K562 (cell line): ENCODE results near the gene SYVN1. TPM values are rescaled to one million over a fixed set of nuclear protein-coding genes. Genes with fewer than 3 reads are reported as not detected.

Source experiments
- BHLHE40 ChIP-seq: IDR thresholded peaks from 2 replicates; pipeline ENCODE4 v1.6.1; 2011; ENCODE audit warnings: low read length, improper control_type of control experiment
- HDAC2 ChIP-seq: fragments of 450-650 bp; IDR thresholded peaks from 2 replicates; pipeline ENCODE4 v1.6.1; 2016; ENCODE audit warnings: mild to moderate bottlenecking
- JUN ChIP-seq, 2 experiments: sonication (generic) in 1 of 2; formaldehyde crosslinking in 1 of 2; IDR thresholded peaks; 2 replicates each; pipeline versions ENCODE4 v1.6.1 to v1.8.0; 2012 to 2022; ENCODE audit warnings: borderline replicate concordance in 2 of 2, mild to moderate bottlenecking in 2 of 2, improper control_type of control experiment in 1 of 2, low read depth in 1 of 2, low read length in 1 of 2, missing genetic modification reagents in 1 of 2
- MGA ChIP-seq: fragments of 450-650 bp; IDR thresholded peaks from 2 replicates; pipeline ENCODE4 v1.6.1; 2016; ENCODE audit warnings: mild to moderate bottlenecking, moderate library complexity
- RUNX1 ChIP-seq: sonication (generic); IDR thresholded peaks from 2 replicates; pipeline ENCODE4 v1.6.1; 2016; ENCODE audit warnings: antibody characterized with exemption, low read depth
- TAF1 ChIP-seq: IDR thresholded peaks from 2 replicates; pipeline ENCODE4 v1.6.1; 2011; ENCODE audit warnings: mild to moderate bottlenecking, low read length, moderate library complexity; ENCODE audit not compliant: insufficient read depth, control insufficient read depth, severe bottlenecking; ENCODE audit errors: extremely low read depth
- TBP ChIP-seq: optimal IDR thresholded peaks from 2 replicates; pipeline ENCODE3; 2011; ENCODE audit warnings: low read depth, low read length, improper control_type of control experiment
- ZNF639 ChIP-seq, 2 experiments: fragments of 200-800 bp in 1 of 2; sonication (Bioruptor generic) in 1 of 2; sonication (generic) in 1 of 2; formaldehyde crosslinking in 1 of 2; IDR thresholded peaks in 1 of 2; conservative IDR thresholded peaks in 1 of 2; 2 replicates each; pipeline versions ENCODE4 v1.5.0 to v1.6.1; 2016 to 2020; ENCODE audit warnings: missing compliant biosample characterization in 1 of 2, missing genetic modification characterization in 1 of 2, missing genetic modification reagents in 1 of 2
- ZNF764 ChIP-seq: fragments of 250-450 bp; sonication (Bioruptor Pico); IDR thresholded peaks from 2 replicates; pipeline ENCODE4 v1.4.0; 2020; ENCODE audit warnings: low read depth, mild to moderate bottlenecking, moderate library complexity
- polyA plus RNA-seq, 8 experiments: library from polyadenylated mRNA; depleted of rRNA in 4 of 8; stranded (reverse) in 5 of 8; unstranded in 3 of 8; fragments of >200 nt; fragmentation: Nextera tagmentation in 2 of 8; fragmentation: Illumina TruSeq in 1 of 8; extraction: Ambion mirVana in 2 of 8; extraction: Trizol in 1 of 8; gene quantifications; 2 replicates each; pipeline versions ENCODE4 v1.2.1 to v1.2.3, GENCODE V29; 2011 to 2014; ENCODE audit warnings: inconsistent platforms in 1 of 8, missing spikeins in 1 of 8
- total RNA-seq, 7 experiments: library from RNA; depleted of rRNA in 6 of 7; stranded (reverse); fragments of >200 nt in 6 of 7; fragmentation: Illumina TruSeq in 2 of 7; extraction: Trizol in 2 of 7; gene quantifications; 2 replicates each; pipeline versions ENCODE4 v1.2.1 to v1.2.3, GENCODE V29; 2011 to 2021; ENCODE audit warnings: low replicate concordance in 1 of 7
- TF ChIP-seq, protein P1 (sequence below), 3 experiments: IDR thresholded peaks in 2 of 3; conservative IDR thresholded peaks in 1 of 3; 2 replicates each; pipeline ENCODE4 v1.5.1; 2011 to 2012; ENCODE audit warnings: low read length in 3 of 3, mild to moderate bottlenecking in 3 of 3, control low read depth in 2 of 3, improper control_type of control experiment in 1 of 3, inconsistent platforms in 1 of 3, low read depth in 1 of 3, mixed read lengths in 1 of 3, moderate library complexity in 1 of 3; ENCODE audit not compliant: insufficient read depth in 2 of 3

Gene SYVN1
- total and polyA plus RNA-seq, 9 of the 15 experiments (the other 6 are each of a cell fraction or from before 2014, with no cell fraction given), result 0.41 to 47.4 (median 9.9) TPM

DNA sequence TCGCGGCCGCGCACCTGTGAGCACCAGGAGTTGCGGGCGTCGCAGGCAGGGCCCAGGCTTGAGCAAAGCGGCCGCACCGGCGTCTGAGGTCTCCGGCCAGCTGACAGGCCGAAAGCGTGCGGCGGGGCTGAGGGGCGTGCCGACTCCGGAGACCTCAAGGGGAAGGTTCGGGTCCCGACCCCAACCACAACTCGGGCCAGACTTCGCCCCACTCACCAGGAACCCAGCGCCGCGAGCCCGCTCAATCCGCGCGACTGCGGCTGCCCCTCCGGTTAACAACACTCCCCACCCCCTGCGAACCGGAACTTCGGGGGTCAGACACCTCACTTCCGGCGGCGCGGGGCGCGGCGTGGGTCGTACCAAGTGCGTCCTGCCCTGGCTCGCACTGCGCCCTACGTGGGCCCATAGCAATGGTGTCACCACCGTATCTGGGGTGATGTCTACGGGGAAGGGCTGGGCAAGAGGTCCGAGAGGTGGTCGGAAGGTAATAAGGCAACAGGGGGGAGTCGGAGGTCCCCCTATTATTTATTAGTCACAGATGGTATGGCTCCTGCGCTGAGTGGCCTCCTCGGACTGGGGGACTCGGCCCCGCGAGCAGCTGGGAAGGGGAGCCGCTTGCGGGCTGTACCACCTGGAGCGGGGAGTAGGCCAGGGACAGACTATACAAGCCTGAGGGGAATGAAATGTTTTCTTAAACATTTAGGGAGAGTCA is at the start of gene SYVN1 (continued):
- TF ChIP-seq TAF1 (peak; percentile 75), ZNF639 (CRISPR knock-in tag; conservative IDR thresholded peaks at IDR 0.05 in 1 of 2, IDR thresholded peaks at IDR 0.05 in 1 of 2) (peak in 1 of 2 experiments; percentile 97; a peak in 2 of 4 replicates), JUN (IDR thresholded peaks at IDR 0.05; ENCODE audit: borderline replicate concordance, low read depth, low read length) (0 out of 2 replicates have a peak, but pooled peaks have one; percentile 23), JUN (CRISPR knock-in tag; IDR thresholded peaks at IDR 0.05; ENCODE audit: borderline replicate concordance) (no peak), BHLHE40 (peak; percentile 83), TBP (peak; percentile 84), HDAC2 (no peak; the same call in 1 of the 2 replicates), ZNF764 (CRISPR knock-in tag) (0 out of 2 replicates have a peak, but pooled peaks have one; percentile 55), MGA (no peak), RUNX1 (0 out of 2 replicates have a peak, but pooled peaks have one; percentile 36)
- TF ChIP-seq, protein P1, sequence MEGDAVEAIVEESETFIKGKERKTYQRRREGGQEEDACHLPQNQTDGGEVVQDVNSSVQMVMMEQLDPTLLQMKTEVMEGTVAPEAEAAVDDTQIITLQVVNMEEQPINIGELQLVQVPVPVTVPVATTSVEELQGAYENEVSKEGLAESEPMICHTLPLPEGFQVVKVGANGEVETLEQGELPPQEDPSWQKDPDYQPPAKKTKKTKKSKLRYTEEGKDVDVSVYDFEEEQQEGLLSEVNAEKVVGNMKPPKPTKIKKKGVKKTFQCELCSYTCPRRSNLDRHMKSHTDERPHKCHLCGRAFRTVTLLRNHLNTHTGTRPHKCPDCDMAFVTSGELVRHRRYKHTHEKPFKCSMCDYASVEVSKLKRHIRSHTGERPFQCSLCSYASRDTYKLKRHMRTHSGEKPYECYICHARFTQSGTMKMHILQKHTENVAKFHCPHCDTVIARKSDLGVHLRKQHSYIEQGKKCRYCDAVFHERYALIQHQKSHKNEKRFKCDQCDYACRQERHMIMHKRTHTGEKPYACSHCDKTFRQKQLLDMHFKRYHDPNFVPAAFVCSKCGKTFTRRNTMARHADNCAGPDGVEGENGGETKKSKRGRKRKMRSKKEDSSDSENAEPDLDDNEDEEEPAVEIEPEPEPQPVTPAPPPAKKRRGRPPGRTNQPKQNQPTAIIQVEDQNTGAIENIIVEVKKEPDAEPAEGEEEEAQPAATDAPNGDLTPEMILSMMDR (IDR thresholded peaks at IDR 0.05 in 2 of 3, conservative IDR thresholded peaks at IDR 0.05 in 1 of 3; ENCODE audit: insufficient read depth in 2 of 3, low read depth in 1 of 3, low read length in 3 of 3), result no peak
